Retinal pigment epithelial cell (primary cell): ENCODE measurements around the gene IGSF22.

Experiments used
- DNase-seq: peaks from one replicate; pipeline ENCODE4 v3.0.0-alpha.2; 2010; ENCODE audit warnings: low read depth
- H3K4me3 ChIP-seq: 2 replicates; pipeline ENCODE4 v1.5.1; 2011; ENCODE audit warnings: mild to moderate bottlenecking, low read length, control low read depth, moderate library complexity
- CTCF ChIP-seq: conservative IDR thresholded peaks from 2 replicates; pipeline ENCODE4 v1.5.1; 2011; ENCODE audit warnings: low read depth, low read length, control low read depth, inconsistent platforms

The IGSF22 gene

GRCh38 chr11:18733202-18733601 lies 7.2 kb upstream of the IGSF22 start:
- no peak overlapping the region for H3K4me3 ChIP-seq
- TF ChIP-seq CTCF, result no peak
- no peak for DNase-seq

- no peak for DNase-seq
- H3K4me3 ChIP-seq, result no peak overlapping the region
- peak; percentile 100 for TF ChIP-seq CTCF
Observed at GRCh38 chr11:18731949-18732821, 6.2 kb upstream of the IGSF22 start.

GRCh38 chr11:18731441-18731840 lies 5.5 kb upstream of the IGSF22 start:
- no peak overlapping the region for H3K4me3 ChIP-seq
- DNase-seq, result no peak
- TF ChIP-seq CTCF, result no peak

- no peak for DNase-seq
- TF ChIP-seq CTCF, result no peak
- H3K4me3 ChIP-seq, result no peak overlapping the region
Observed at GRCh38 chr11:18730020-18730419, 4.0 kb upstream of the IGSF22 start.

- no peak overlapping the region for H3K4me3 ChIP-seq
- no peak for DNase-seq
- TF ChIP-seq CTCF, result no peak
Observed at GRCh38 chr11:18729426-18729825, 3.4 kb upstream of the IGSF22 start.

GRCh38 chr11:18728658-18729057 lies 2.7 kb upstream of the IGSF22 start:
- TF ChIP-seq CTCF, result no peak
- no peak overlapping the region for H3K4me3 ChIP-seq
- no peak for DNase-seq
